GM20000 (cell line): ENCODE results near the gene NEDD9.

ENCODE experiments used
- DNase-seq: peaks from one replicate; pipeline ENCODE4 v3.0.0; 2012; ENCODE audit warnings: low spot score
- CTCF ChIP-seq: IDR thresholded peaks from 2 replicates; pipeline ENCODE4 v1.5.1; 2012; ENCODE audit warnings: mild to moderate bottlenecking, control low read depth; ENCODE audit errors: extremely low read depth, missing control alignments

NEDD9 gene

DNA sequence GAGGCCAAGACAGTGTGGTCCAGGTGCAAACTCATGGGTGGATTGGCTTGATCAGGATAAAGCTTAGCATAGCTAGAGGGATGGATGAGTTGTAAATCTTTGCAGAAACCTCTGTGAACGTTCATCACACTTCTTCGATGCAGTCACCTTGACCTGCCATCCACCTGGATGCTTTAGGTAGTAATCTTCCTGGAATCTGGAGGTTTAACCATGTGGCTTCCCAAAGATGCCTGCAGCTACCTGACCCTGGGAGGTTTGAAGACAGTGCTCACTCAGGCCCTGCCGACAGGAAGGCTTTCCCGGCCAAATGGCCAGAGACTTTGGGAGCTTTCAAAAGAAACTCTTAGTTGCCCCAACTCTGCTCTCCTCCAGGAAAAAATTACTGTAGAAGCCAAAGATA, 65.5 kb downstream of the NEDD9 start:
- DNase-seq = no peak
- TF ChIP-seq CTCF = no peak

DNA sequence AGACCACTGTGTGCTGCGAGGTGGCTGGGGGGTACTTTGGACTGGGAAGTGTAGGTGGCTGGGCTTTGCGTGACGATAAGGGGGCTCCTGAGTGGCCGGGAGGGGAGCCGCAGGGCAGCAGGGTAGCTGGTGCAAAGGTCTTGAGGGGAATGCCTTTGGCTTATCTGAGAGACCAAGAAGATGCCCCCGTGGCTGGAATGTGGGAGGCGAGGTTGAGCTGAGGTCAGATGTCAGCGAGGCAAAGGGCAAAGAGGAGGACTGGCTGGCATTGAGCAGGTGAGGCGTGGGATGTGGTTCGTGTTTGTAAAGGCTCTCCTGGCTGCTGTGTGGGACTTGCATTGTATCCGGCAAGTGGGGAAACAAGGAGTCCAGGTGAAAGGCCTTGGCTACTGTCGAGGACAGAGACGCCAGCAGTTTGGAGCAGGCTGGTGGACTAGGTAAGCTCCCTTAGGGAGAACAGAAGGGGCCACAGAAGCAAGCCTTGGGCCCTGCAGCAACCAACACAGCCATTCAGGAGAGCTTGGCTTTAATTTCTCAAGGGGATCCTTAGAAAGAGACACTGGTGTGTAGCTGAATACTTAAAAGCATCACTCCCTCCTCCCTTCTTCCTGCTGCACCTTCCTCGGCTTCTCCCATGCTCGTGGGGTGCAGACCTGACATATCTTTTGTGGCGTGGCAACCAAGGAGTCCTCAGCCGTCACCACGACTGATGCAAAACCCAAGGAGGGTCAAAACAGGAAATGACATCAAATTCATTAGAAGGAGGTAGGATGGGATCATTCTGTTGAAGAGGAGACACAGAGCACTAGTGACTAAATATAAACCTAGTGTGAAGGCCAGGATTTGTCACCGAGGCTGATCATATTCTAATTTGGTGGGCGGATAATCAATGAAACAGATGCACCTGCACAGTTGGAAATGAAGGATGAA, 67.5 kb downstream of the NEDD9 start:
- no peak for TF ChIP-seq CTCF
- no peak for DNase-seq

- peak; percentile 46 for DNase-seq
- TF ChIP-seq CTCF = no peak
Measured at GRCh38 chr6:11163932-11164331, 68.5 kb downstream of the NEDD9 start.

DNA sequence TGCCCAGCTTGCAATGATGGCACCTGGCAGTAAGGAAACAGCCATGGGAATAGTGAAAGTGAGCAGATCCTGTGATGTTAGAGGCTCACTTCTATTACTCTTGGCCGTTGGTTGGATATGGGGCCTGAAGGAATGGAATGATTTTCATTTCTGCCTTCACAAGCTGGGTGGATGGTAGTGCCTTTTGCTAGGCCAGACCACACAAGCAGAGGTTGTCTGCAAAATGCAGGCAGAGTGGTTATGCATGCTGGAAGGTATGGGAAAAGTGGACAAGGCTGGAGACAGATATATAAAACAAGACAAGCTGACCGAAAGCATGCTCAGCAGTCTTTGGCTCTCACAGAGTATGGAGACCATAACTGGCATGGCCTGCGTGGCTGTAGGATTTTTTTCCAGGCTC, 70.2 kb downstream of the NEDD9 start:
- DNase-seq = no peak
- no peak for TF ChIP-seq CTCF

DNA sequence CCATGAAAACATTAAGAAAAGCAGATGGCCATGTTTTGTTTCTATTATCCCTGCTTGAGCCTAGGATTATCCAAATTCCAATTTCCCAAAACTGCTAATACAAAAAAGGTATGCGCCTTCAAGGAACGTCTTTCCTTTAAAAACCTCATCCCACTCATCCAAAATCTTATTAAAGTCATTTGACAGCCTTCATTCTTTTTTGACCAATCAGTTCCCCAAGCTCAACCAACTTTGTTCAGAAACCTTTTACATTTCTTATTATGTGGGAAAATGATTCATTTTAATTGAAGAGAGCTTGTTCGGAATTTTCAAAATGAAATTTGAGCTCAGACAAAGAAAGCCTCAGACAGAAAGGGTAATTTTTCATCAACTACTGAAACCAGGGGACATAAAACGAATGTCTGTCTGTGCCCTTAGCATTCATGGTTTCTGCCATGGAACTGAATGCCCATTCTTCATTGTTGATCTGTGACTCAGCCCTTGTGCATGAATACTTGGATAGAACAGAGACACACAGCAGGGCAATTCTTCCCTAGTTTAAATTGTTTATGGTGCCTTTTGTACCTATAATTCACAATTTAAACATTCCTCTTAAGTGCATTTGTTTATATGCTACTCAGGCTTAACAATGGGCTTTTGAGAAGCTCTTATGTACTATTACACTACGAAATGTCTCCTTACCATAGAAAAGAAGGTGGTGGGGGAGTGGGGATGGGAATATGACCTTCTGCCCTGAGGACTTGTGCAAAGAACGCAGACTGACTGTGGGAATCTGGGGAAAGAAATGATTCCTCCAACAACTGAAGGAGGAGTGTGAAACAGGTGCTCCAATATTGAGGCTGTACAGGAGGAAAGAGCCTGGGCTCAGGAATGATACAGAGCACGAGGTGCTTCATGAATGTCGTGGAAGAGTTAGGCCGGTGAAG, 71.2 kb downstream of the NEDD9 start:
- no peak for DNase-seq
- TF ChIP-seq CTCF = no peak

- no peak for TF ChIP-seq CTCF
- no peak for DNase-seq
Measured at GRCh38 chr6:11160199-11160598, 72.3 kb downstream of the NEDD9 start.

- no peak for TF ChIP-seq CTCF
- DNase-seq = no peak
Measured at GRCh38 chr6:11155589-11155988, 76.9 kb downstream of the NEDD9 start.
